Endothelial cell of umbilical vein (primary cell): ENCODE measurements around the gene LMCD1.

Source experiments
- CTCF ChIP-seq, 2 donors: IDR thresholded peaks; 1 replicate in 1 of 2; 2 replicates in 1 of 2; pipeline ENCODE4 v1.5.1; 2011; ENCODE audit warnings: low read length in 2 of 2, mild to moderate bottlenecking in 2 of 2, moderate library complexity in 2 of 2, control low read depth in 1 of 2, inconsistent platforms in 1 of 2, low read depth in 1 of 2; ENCODE audit not compliant: insufficient read depth in 1 of 2; ENCODE audit errors: extremely low read depth in 1 of 2
- GATA2 ChIP-seq: IDR thresholded peaks from 2 replicates; pipeline ENCODE4 v1.7.0; 2011; ENCODE audit warnings: low read depth, mild to moderate bottlenecking, moderate library complexity, mixed read lengths, low read length; ENCODE audit not compliant: insufficient read length, insufficient read depth
- MAX ChIP-seq: IDR thresholded peaks from 2 replicates; pipeline ENCODE4 v1.6.1; 2011; ENCODE audit not compliant: insufficient read depth, insufficient read length
- POLR2A ChIP-seq: IDR thresholded peaks from 2 replicates; pipeline ENCODE4 v1.6.1; 2012; ENCODE audit warnings: low read depth, mild to moderate bottlenecking, control low read depth, low read length
- POLR2AphosphoS5 ChIP-seq: IDR thresholded peaks from 2 replicates; pipeline ENCODE4 v1.6.1; 2012; ENCODE audit warnings: low read depth, mild to moderate bottlenecking, control low read depth, low read length, moderate library complexity; ENCODE audit not compliant: insufficient read depth

GRCh38 chr3:8530581-8530980, 29.0 kb downstream of the LMCD1 start:
- no peak for TF ChIP-seq CTCF (IDR thresholded peaks at IDR 0.05; ENCODE audit: extremely low read depth in 1 of 2, insufficient read depth in 1 of 2, low read depth in 1 of 2, low read length in 2 of 2)
- no peak for TF ChIP-seq POLR2AphosphoS5
- no peak for TF ChIP-seq POLR2A
- no peak for TF ChIP-seq MAX
- no peak for TF ChIP-seq GATA2
